ENCODE data around the gene MED8. TPM values are rescaled to one million over a fixed set of nuclear protein-coding genes. Genes with fewer than 3 reads are reported as not detected.
"Not testable (repeated sequence)": the region's sequence is repeated elsewhere in the genome, so short reads cannot be mapped to it uniquely, and the experiment has no call there.

MED8 gene
- total and polyA plus RNA-seq, 2 experiments from 2014 or later = 16.6 to 25.7 TPM

DNA sequence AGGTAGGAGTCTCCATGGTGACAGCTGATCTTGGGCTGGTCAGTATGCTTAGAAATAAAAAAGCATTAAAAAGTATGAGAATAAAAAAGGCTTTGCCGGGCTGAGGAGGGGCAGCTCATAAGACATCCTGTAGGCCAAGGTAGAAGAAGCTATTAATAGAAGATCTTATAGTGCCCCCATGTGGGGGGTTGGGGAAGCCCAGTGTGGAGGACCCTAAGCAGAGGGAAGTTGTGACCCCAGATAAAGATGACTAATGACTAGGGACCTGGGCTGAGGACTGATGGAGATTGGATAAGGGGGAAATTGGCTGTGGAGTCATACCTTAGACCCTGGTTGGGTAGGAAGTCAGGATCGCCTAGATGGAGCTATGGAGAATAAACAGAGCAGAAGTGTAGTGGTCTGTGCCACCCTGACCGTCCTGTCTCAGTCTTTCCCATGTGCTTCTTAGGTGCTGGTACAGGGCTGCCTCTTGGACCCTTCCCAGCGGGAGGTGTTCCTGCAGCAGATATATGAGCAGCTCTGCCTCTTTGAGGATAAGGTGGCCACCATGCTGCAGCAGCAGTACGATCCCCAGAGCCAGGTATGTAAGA lies 25.1 kb upstream of the MED8 start:
- Mint-ChIP-seq H3K36me3 (ENCODE audit: low read depth) (0 out of 3 replicates have a peak, but pooled peaks cover 2% of the 10 kb centered on the region), H3K27ac (no peak overlapping the region), H3K4me1 (no peaks in the 10 kb centered on the region), H3K4me3 (no peak overlapping the region; the same call in 2 of the 3 replicates), H3K27me3 (ENCODE audit: insufficient read depth, low read depth, poor library complexity) (peaks cover 4% of the 10 kb centered on the region), H3K9me3 (peaks cover 5% of the 10 kb centered on the region; the same call in 1 of the 3 replicates)
- Histone ChIP-seq H3K79me2 (replicated peaks; ENCODE audit: insufficient read depth) (no peaks in the 10 kb centered on the region), H3K9me2 (ENCODE audit: insufficient read depth) (no peaks in the 10 kb centered on the region), H3K27ac (ENCODE audit: low read depth) (no peak overlapping the region), H3K36me3 (ENCODE audit: insufficient read depth) (no peaks in the 10 kb centered on the region), H2AFZ (no peak overlapping the region), H3F3A (replicated peaks; ENCODE audit: low read depth) (no peaks in the 10 kb centered on the region), H3K4me2 (no peak overlapping the region), H3K27me3 (ENCODE audit: insufficient read depth) (no peaks in the 10 kb centered on the region), H4K20me1 (replicated peaks; ENCODE audit: insufficient read depth) (no peaks in the 10 kb centered on the region), H3K4me3 (no peak overlapping the region), H3K4me1 (ENCODE audit: insufficient read depth) (no peaks in the 10 kb centered on the region)
- ATAC-seq (peak; percentile 100), DNase-seq (ENCODE audit: low spot score) (peak; percentile 91)
- TF ChIP-seq, protein P1, sequence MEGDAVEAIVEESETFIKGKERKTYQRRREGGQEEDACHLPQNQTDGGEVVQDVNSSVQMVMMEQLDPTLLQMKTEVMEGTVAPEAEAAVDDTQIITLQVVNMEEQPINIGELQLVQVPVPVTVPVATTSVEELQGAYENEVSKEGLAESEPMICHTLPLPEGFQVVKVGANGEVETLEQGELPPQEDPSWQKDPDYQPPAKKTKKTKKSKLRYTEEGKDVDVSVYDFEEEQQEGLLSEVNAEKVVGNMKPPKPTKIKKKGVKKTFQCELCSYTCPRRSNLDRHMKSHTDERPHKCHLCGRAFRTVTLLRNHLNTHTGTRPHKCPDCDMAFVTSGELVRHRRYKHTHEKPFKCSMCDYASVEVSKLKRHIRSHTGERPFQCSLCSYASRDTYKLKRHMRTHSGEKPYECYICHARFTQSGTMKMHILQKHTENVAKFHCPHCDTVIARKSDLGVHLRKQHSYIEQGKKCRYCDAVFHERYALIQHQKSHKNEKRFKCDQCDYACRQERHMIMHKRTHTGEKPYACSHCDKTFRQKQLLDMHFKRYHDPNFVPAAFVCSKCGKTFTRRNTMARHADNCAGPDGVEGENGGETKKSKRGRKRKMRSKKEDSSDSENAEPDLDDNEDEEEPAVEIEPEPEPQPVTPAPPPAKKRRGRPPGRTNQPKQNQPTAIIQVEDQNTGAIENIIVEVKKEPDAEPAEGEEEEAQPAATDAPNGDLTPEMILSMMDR (conservative IDR thresholded peaks at IDR 0.05; ENCODE audit: low read depth in 2 of 2) = peak; percentile 77 to 82
- TF ChIP-seq, protein P2, sequence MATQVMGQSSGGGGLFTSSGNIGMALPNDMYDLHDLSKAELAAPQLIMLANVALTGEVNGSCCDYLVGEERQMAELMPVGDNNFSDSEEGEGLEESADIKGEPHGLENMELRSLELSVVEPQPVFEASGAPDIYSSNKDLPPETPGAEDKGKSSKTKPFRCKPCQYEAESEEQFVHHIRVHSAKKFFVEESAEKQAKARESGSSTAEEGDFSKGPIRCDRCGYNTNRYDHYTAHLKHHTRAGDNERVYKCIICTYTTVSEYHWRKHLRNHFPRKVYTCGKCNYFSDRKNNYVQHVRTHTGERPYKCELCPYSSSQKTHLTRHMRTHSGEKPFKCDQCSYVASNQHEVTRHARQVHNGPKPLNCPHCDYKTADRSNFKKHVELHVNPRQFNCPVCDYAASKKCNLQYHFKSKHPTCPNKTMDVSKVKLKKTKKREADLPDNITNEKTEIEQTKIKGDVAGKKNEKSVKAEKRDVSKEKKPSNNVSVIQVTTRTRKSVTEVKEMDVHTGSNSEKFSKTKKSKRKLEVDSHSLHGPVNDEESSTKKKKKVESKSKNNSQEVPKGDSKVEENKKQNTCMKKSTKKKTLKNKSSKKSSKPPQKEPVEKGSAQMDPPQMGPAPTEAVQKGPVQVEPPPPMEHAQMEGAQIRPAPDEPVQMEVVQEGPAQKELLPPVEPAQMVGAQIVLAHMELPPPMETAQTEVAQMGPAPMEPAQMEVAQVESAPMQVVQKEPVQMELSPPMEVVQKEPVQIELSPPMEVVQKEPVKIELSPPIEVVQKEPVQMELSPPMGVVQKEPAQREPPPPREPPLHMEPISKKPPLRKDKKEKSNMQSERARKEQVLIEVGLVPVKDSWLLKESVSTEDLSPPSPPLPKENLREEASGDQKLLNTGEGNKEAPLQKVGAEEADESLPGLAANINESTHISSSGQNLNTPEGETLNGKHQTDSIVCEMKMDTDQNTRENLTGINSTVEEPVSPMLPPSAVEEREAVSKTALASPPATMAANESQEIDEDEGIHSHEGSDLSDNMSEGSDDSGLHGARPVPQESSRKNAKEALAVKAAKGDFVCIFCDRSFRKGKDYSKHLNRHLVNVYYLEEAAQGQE (IDR thresholded peaks at IDR 0.05; ENCODE audit: unreplicated experiment) = no peak

DNA sequence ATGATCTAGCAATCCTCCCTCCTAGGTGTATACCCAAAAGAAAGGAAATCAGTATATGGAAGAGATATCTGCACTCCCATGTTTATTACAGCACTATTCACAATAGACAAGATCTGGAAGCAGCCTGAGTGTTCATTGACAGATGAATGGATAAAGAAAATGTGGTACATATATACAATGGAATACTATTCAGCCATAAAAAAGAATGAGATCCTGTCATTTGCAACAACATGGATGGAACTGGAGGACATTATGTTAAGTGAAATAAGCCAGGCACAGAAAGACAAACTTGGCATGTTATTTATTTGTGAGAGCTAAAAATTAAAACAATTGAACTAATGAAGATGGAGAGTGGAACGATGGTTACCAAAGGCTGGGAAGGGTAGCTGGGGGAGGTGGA lies 23.8 kb upstream of the MED8 start:
- not testable (repeated sequence) for H3K4me1 ChIP-seq (ENCODE audit: insufficient read depth); H3K79me2 ChIP-seq (replicated peaks; ENCODE audit: insufficient read depth); H3K36me3 Mint-ChIP-seq (ENCODE audit: low read depth); H2AFZ ChIP-seq; H3K9me2 ChIP-seq (ENCODE audit: insufficient read depth); H3K4me2 ChIP-seq; H4K20me1 ChIP-seq (replicated peaks; ENCODE audit: insufficient read depth); H3K27ac Mint-ChIP-seq; H3K27me3 Mint-ChIP-seq (ENCODE audit: insufficient read depth, low read depth, poor library complexity); H3K27ac ChIP-seq (ENCODE audit: low read depth); H3K36me3 ChIP-seq (ENCODE audit: insufficient read depth); H3K4me3 Mint-ChIP-seq; H3K9me3 Mint-ChIP-seq; H3K4me3 ChIP-seq; H3K4me1 Mint-ChIP-seq; ATAC-seq; H3K27me3 ChIP-seq (ENCODE audit: insufficient read depth); H3F3A ChIP-seq (replicated peaks; ENCODE audit: low read depth); DNase-seq (ENCODE audit: low spot score)

DNA sequence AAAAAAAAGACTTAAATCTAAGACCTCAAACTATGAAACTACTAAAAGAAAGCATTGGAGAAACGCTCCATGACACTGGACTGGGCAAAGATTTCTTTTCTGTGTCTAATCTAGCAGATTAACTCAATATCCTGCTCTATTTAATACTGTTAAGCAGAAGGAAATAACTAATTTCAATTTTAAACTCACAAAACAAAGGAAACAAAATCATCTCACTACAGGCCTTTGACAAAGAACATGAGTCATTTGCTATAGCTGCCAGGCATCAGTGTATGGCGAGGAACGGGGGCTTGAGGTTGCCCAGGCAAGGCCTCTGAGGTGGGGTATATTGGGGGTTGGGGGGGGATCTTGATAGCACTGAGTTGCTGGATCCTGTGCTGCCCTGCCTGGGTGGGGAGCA lies 21.0 kb upstream of the MED8 start:
- H3K4me1 Mint-ChIP-seq = no peaks in the 10 kb centered on the region
- no peak for TF ChIP-seq ZNF331 (CRISPR knock-in tag; IDR thresholded peaks at IDR 0.05; ENCODE audit: low read depth)
- TF ChIP-seq NANOG (IDR thresholded peaks at IDR 0.05; ENCODE audit: borderline replicate concordance) = no peak
- no peak for TF ChIP-seq JUNB (IDR thresholded peaks at IDR 0.05; ENCODE audit: unreplicated experiment)
- TF ChIP-seq POLR2AphosphoS5 (IDR thresholded peaks at IDR 0.05; ENCODE audit: low read depth) = no peak
- TF ChIP-seq STAT1 (IDR thresholded peaks at IDR 0.05; ENCODE audit: unreplicated experiment) = no peak
- no peak for TF ChIP-seq EZH2phosphoT487 (IDR thresholded peaks at IDR 0.05; ENCODE audit: unreplicated experiment)
- Histone ChIP-seq H3K4me2 (no peak overlapping the region), H2AFZ (no peak overlapping the region), H3K4me1 (ENCODE audit: insufficient read depth) (no peaks in the 10 kb centered on the region), H3K79me2 (replicated peaks; ENCODE audit: insufficient read depth) (no peaks in the 10 kb centered on the region), H3K27me3 (ENCODE audit: insufficient read depth) (no peaks in the 10 kb centered on the region), H3K27ac (ENCODE audit: low read depth) (no peak overlapping the region), H4K20me1 (replicated peaks; ENCODE audit: insufficient read depth) (no peaks in the 10 kb centered on the region; the same call in 1 of the 2 replicates), H3K36me3 (ENCODE audit: insufficient read depth) (no peaks in the 10 kb centered on the region), H3K4me3 (no peak overlapping the region), H3F3A (replicated peaks; ENCODE audit: low read depth) (no peaks in the 10 kb centered on the region), H3K9me2 (ENCODE audit: insufficient read depth) (no peaks in the 10 kb centered on the region)
- DNase-seq (ENCODE audit: low spot score) (no peak), ATAC-seq (no peak)
- H3K27me3 Mint-ChIP-seq (ENCODE audit: insufficient read depth, low read depth, poor library complexity) = peaks cover 4% of the 10 kb centered on the region
- H3K9me3 Mint-ChIP-seq = peaks cover 5% of the 10 kb centered on the region; the same call in 1 of the 3 replicates
- peaks cover 3% of the 10 kb centered on the region; the same call in 1 of the 3 replicates for H3K36me3 Mint-ChIP-seq (ENCODE audit: low read depth)
- H3K27ac Mint-ChIP-seq = no peak overlapping the region
- no peak overlapping the region for H3K4me3 Mint-ChIP-seq

All from GM23338 (cell line).